Hepatocyte (in vitro differentiated cells): ENCODE results near the gene TEN1. TPM values are rescaled to one million over a fixed set of nuclear protein-coding genes. Genes with fewer than 3 reads are reported as not detected.

Experiments used
- DNase-seq: peaks from one replicate; pipeline ENCODE4 v3.0.0-alpha.2; 2016; ENCODE audit warnings: low spot score
- H2AFZ ChIP-seq: fragments of 200-600 bp; sonication (generic); 2 replicates; pipeline ENCODE4 v1.6.0; 2016; ENCODE audit warnings: antibody characterized with exemption, mild to moderate bottlenecking
- H3K27ac ChIP-seq: fragments of 200-600 bp; sonication (generic); 2 replicates; pipeline ENCODE4 v1.5.1; 2016; ENCODE audit warnings: mild to moderate bottlenecking
- H3K27me3 ChIP-seq: fragments of 200-600 bp; sonication (generic); 2 replicates; pipeline ENCODE4 v1.6.1; 2016
- H3K36me3 ChIP-seq: fragments of 200-600 bp; sonication (generic); replicated peaks from 2 replicates; pipeline ENCODE4 v1.5.1; 2016; ENCODE audit warnings: low read depth; ENCODE audit not compliant: insufficient read depth
- H3K4me1 ChIP-seq: fragments of 200-600 bp; sonication (generic); 2 replicates; pipeline ENCODE4 v1.5.1; 2016; ENCODE audit warnings: mild to moderate bottlenecking, moderate library complexity; ENCODE audit not compliant: insufficient read depth
- H3K4me2 ChIP-seq: fragments of 200-600 bp; sonication (generic); 2 replicates; pipeline ENCODE4 v1.6.0; 2016
- H3K4me3 ChIP-seq: fragments of 200-600 bp; sonication (generic); 2 replicates; pipeline ENCODE4 v1.5.1; 2016; ENCODE audit warnings: mild to moderate bottlenecking
- H3K79me2 ChIP-seq: fragments of 200-600 bp; sonication (generic); 2 replicates; pipeline ENCODE4 v1.6.0; 2017; ENCODE audit warnings: mild to moderate bottlenecking
- H3K9me2 ChIP-seq: fragments of 200-600 bp; sonication (generic); replicated peaks from 2 replicates; pipeline ENCODE4 v1.6.0; 2017; ENCODE audit warnings: mild to moderate bottlenecking; ENCODE audit not compliant: insufficient read depth
- H3K9me3 ChIP-seq: fragments of 200-600 bp; sonication (generic); 2 replicates; pipeline ENCODE4 v1.5.1; 2016; ENCODE audit warnings: low read depth, mild to moderate bottlenecking
- H4K20me1 ChIP-seq: fragments of 200-600 bp; sonication (generic); 2 replicates; pipeline ENCODE4 v1.6.0; 2016; ENCODE audit warnings: mild to moderate bottlenecking; ENCODE audit not compliant: insufficient read depth, poor library complexity, severe bottlenecking
- EZH2 ChIP-seq: fragments of 200-600 bp; sonication (generic); IDR thresholded peaks from 2 replicates; pipeline ENCODE4 v1.6.1; 2016; ENCODE audit warnings: antibody characterized with exemption, mild to moderate bottlenecking, borderline replicate concordance
- EZH2phosphoT487 ChIP-seq: fragments of 200-600 bp; sonication (generic); IDR thresholded peaks from one replicate; pipeline ENCODE4 v1.6.1; 2018; ENCODE audit warnings: antibody characterized with exemption, mild to moderate bottlenecking, low read depth, moderate library complexity; ENCODE audit not compliant: unreplicated experiment, severe bottlenecking
- WGBS: methylation state at CpG from one replicate; pipeline ENCODE4 v1.1.6; 2016; ENCODE audit warnings: low lambda C conversion rate; ENCODE audit errors: missing lambda C conversion rate; 5-methylcytosine and 5-hydroxymethylcytosine counted together
- polyA plus RNA-seq: library from polyadenylated mRNA; unstranded; fragments of >200 nt; fragmentation: Nextera tagmentation; extraction: Ambion mirVana; gene quantifications from 2 replicates; pipeline ENCODE4 v1.2.1, GENCODE V29; 2016
- total RNA-seq: library from RNA; depleted of rRNA; stranded (reverse); fragments of >200 nt; gene quantifications from 2 replicates; pipeline ENCODE4 v1.2.3, GENCODE V29; 2014
- TF ChIP-seq, protein P1 (sequence below): fragments of 200-600 bp; sonication (generic); IDR thresholded peaks from 2 replicates; pipeline ENCODE4 v1.5.1; 2016; ENCODE audit warnings: antibody characterized with exemption, mild to moderate bottlenecking; ENCODE audit not compliant: poor library complexity

Gene TEN1
- total and polyA plus RNA-seq, 2 experiments from 2014 or later, result 13.3 to 29.9 TPM

DNA sequence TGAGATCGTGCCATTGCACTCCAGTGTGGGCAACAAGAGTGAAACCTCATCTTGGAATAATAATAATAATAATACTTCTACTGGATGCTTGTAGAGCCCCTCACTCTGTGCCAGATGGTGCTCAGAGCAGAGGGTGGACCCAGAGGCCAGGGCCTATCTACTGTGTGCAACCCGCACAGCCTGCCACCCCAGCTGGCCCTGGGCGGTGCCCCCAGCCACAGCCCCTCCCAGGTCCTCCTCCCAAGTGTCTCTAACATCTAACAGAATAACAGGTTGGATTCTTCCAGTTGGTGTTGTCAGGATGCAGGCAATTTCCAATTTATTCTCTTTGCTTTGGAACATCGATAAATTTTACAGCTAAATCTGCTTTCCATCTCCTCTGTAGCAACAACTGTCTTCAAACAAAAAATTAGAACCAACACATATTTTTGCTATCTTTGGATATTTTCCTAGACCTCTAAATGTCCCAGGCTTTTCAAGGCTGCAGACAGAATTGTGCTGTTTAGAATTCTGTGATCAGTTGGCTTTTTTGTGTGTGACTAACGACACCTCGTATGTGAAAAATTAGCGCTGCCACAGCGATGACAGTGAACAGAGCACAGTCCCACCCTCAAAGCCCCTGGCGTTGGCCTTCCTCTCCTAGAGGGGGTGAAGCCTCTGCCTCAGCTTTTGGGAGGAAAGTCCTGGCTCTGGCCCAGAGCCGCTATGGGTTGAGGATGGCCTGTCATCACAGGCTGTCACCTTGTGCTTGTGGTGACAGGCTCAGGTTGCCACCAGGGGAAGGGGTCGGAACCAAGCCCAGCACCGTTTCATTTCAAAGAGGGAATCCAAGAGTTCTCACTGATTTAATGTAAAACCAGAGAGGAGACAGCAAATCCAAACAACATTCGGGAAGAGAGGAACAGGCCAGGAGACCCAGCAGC is 55.6 kb downstream of the TEN1 start:
- Histone ChIP-seq H4K20me1 (no peaks in the 10 kb centered on the region), H3K27me3 (no peaks in the 10 kb centered on the region), H3K9me2 (no peaks in the 10 kb centered on the region), H3K4me3 (no peak overlapping the region), H3K9me3 (no peaks in the 10 kb centered on the region), H3K4me1 (peaks cover 9% of the 10 kb centered on the region), H2AFZ (no peak overlapping the region), H3K79me2 (no peaks in the 10 kb centered on the region), H3K36me3 (no peaks in the 10 kb centered on the region), H3K4me2 (no peak overlapping the region), H3K27ac (no peak overlapping the region)
- 86% methylated on average over 13 of the region's 13 CpGs for WGBS
- DNase-seq, result no peak
- TF ChIP-seq, protein P1, sequence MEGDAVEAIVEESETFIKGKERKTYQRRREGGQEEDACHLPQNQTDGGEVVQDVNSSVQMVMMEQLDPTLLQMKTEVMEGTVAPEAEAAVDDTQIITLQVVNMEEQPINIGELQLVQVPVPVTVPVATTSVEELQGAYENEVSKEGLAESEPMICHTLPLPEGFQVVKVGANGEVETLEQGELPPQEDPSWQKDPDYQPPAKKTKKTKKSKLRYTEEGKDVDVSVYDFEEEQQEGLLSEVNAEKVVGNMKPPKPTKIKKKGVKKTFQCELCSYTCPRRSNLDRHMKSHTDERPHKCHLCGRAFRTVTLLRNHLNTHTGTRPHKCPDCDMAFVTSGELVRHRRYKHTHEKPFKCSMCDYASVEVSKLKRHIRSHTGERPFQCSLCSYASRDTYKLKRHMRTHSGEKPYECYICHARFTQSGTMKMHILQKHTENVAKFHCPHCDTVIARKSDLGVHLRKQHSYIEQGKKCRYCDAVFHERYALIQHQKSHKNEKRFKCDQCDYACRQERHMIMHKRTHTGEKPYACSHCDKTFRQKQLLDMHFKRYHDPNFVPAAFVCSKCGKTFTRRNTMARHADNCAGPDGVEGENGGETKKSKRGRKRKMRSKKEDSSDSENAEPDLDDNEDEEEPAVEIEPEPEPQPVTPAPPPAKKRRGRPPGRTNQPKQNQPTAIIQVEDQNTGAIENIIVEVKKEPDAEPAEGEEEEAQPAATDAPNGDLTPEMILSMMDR, result no peak
- no peak for TF ChIP-seq EZH2phosphoT487
- TF ChIP-seq EZH2, result no peak

- Histone ChIP-seq H3K9me3 (no peaks in the 10 kb centered on the region), H3K9me2 (no peaks in the 10 kb centered on the region), H3K4me2 (peak overlapping the region; percentile 43), H3K79me2 (no peaks in the 10 kb centered on the region), H3K27ac (no peak overlapping the region), H3K4me3 (no peak overlapping the region), H2AFZ (no peak overlapping the region), H3K27me3 (no peaks in the 10 kb centered on the region), H4K20me1 (no peaks in the 10 kb centered on the region), H3K36me3 (no peaks in the 10 kb centered on the region), H3K4me1 (peaks cover 5% of the 10 kb centered on the region)
- TF ChIP-seq EZH2 (no peak), EZH2phosphoT487 (no peak)
- TF ChIP-seq, protein P1, result no peak
- WGBS, result 56% methylated on average over 22 of the region's 22 CpGs
- DNase-seq, result no peak
These were observed 57.6 kb downstream of the TEN1 start for GRCh38 chr17:76036497-76037261.

GRCh38 chr17:76038050-76038449 is 59.0 kb downstream of the TEN1 start:
- Histone ChIP-seq H2AFZ (no peak overlapping the region), H3K36me3 (no peaks in the 10 kb centered on the region), H4K20me1 (no peaks in the 10 kb centered on the region), H3K27me3 (no peaks in the 10 kb centered on the region), H3K4me3 (no peak overlapping the region), H3K9me3 (no peaks in the 10 kb centered on the region), H3K4me1 (peaks cover 5% of the 10 kb centered on the region), H3K9me2 (no peaks in the 10 kb centered on the region), H3K27ac (no peak overlapping the region), H3K79me2 (no peaks in the 10 kb centered on the region), H3K4me2 (no peak overlapping the region)
- TF ChIP-seq EZH2, result no peak
- TF ChIP-seq, protein P1, result no peak
- no peak for TF ChIP-seq EZH2phosphoT487
- DNase-seq, result no peak
- 71% methylated on average over 3 of the region's 3 CpGs for WGBS
